Stimulated activated CD8-positive, alpha-beta memory T cell treated with anti-CD3 and anti-CD28 coated beads, Interleukin-4, amount 100 ng/mL, for 4 hours (primary cell): ENCODE results near the gene NSG2.

Experiments used
- DNase-seq, 2 donors: peaks; one replicate each; pipeline ENCODE4 v3.0.0-alpha.2; 2020; ENCODE audit warnings: low read depth in 2 of 2, low spot score in 1 of 2

The NSG2 gene

GRCh38 chr5:174058433-174059122, 13.1 kb downstream of the NSG2 start:
- DNase-seq = no peak

- DNase-seq = no peak
Measured at GRCh38 chr5:174059247-174059646, 13.7 kb downstream of the NSG2 start.

DNA sequence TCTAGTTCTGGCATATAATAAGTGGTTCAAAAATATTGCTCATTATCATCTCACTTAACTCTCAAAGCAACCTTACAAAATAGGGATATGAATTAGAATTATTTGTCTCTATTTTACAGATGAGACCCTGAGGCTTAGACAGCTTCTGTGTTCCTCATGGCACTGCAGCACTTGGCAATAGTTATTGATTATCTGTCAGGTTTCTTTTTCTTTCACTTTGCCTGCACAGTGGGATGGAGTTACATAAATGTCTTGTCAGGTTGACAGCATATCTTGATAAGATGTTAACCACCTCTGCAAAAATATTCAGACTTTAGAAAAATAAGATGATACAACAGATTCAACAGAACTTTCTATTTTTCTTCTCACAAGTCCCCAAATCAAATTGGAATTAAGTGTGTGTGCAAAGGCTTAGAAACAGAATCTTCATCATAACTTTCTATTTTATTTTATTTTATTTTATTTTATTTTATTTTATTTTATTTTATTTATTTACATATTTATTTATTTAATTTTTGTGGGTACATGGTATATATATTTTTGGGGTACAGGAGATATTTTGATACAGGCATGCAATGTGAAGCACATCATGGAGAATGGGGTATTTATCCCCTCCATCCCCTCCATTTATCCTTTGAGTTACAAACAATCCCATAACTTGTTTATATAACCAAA, 17.7 kb downstream of the NSG2 start:
- DNase-seq = no peak

- no peak for DNase-seq
Measured at GRCh38 chr5:174064171-174064570, 18.7 kb downstream of the NSG2 start.

- DNase-seq = no peak
Measured at GRCh38 chr5:174065528-174066197, 20.2 kb downstream of the NSG2 start.

DNA sequence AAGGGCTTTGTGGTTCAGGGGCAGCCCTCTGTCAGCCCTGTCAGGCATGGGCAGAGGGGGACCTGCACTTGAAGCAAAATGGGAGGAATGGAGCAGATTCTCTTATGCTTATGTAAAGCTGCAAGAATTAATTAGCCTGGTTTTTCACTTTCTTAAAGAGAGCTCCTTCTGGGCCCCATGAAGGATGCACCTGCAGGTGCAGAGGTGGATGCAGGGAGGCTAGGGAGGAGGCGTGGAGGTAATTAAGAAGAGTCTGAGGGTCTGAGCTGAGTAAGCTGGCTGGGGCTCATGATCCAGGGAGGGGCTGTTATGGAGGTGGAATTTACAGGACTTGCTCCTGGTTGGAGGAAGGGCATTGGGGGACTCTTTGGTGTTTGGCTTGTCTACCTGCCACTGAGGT, 22.0 kb downstream of the NSG2 start:
- DNase-seq = no peak

DNA sequence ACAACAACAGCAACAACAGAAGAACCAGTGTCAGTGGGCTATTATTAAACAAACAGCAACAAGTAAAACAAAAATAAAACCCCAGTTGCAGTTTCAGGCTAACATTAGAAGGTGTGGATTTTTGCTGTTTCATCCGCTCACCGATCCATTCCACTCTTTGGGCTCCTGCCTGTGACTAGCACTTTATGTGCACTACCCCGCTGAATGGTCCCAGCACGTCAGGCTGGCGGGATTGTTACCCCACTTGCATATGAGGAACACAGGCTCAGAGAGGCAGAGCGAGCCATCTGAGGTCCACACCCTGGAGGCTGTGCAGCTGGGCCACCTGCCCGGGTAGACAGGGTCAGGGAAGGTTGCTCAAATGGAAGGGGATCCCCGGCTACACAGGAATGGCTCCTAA, 26.0 kb downstream of the NSG2 start:
- DNase-seq = no peak

- DNase-seq = no peak
Measured at GRCh38 chr5:174073122-174073660, 27.7 kb downstream of the NSG2 start.

DNA sequence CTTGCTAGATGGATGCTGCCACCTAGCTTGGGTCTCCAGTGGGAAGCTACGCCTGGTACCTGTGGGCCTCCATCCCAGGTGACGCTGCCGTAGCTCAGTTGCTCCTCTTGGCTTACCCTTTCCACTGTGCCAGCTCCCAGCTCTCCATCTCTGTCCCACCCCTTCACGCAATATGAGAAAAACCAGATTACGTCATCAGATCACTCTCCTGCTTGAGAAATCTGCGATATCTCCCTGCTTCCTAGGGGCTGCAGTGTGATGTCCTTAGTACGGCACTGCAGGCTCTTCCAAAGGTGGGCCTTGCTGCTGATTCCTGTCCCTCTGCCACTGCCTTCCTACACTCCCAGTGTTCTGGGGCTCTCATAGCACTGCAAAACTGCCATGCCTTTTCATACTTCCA, 28.9 kb downstream of the NSG2 start:
- no peak for DNase-seq

- no peak for DNase-seq
Measured at GRCh38 chr5:174078416-174078815, 32.9 kb downstream of the NSG2 start.

- DNase-seq = no peak
Measured at GRCh38 chr5:174082286-174082685, 36.8 kb downstream of the NSG2 start.

DNA sequence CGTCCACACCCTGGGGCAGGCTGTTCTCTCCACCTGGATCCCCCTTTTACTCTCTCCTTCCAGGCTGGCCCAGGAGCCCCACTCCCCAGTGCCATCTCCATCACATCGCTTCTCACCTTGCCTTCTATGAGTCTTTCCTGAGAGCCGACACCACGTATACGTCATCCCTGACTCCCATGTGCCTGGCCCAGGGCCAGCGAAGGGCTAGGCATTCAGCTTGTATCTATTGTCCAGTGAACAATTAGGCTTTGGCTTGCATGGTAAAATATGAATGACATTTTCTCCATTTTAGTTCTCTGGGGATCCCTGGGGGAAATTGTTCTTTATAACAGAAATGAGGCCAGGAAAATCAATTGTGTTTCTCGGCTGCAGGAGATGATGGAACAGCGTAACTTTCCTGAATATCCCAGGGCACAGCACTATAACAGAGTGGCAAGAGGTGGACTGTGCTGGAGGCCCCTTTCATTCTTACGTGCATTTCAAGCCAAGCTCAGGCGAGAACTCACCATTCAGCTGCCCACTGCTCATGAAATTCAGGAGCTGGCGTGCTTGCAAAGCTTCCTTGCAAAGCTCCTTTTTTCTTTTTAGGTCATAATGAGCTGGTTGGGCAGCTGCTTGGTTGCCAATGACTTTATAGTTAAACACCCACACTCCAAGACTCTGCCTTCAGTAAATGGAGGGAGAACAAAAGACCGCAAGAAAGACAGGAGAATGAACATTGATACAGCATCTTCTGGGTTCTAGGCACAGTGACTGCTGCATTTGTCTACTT, 37.7 kb downstream of the NSG2 start:
- no peak for DNase-seq

GRCh38 chr5:174084691-174085154, 39.2 kb downstream of the NSG2 start:
- DNase-seq = no peak

- DNase-seq = no peak
Measured at GRCh38 chr5:174086751-174087150, 41.2 kb downstream of the NSG2 start.

DNA sequence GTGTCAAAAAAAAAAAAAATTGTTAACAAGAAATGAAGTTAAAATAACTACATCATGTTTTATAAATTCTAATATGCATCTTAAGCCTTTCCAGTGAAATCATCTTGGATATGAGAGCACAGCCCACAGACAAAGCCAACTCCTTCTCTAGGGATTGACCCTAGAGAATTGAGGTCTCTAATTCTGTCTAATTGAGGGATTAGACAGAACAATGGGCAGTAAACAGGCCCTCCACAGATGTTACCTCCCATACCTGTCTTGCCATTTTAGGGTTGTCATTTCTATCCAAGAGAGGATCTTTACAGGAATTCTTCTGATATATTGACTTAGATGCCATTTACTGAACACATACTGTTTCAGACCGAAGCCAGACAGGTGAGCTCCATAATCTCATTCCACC, 42.3 kb downstream of the NSG2 start:
- no peak for DNase-seq

GRCh38 chr5:174090129-174090528, 44.6 kb downstream of the NSG2 start:
- DNase-seq = no peak

DNA sequence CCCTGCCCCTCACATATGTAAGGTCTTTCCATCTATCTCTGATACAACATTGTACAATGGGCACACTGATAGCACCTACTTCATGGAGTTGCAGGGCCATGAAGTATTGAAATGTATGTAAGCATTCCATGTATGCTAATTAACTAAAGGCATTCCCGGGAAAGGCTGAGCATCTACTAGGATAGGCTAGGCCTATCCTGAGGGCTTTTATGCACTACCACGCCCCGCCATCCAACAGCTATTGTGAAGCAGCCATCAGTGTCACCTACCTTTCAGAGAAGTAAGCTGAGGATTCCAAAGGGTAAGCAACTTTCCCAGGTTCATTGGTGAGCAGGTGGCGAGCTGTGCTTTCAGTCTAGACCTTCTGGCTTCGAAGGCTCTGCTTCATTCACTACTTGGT, 47.6 kb downstream of the NSG2 start:
- no peak for DNase-seq

DNA sequence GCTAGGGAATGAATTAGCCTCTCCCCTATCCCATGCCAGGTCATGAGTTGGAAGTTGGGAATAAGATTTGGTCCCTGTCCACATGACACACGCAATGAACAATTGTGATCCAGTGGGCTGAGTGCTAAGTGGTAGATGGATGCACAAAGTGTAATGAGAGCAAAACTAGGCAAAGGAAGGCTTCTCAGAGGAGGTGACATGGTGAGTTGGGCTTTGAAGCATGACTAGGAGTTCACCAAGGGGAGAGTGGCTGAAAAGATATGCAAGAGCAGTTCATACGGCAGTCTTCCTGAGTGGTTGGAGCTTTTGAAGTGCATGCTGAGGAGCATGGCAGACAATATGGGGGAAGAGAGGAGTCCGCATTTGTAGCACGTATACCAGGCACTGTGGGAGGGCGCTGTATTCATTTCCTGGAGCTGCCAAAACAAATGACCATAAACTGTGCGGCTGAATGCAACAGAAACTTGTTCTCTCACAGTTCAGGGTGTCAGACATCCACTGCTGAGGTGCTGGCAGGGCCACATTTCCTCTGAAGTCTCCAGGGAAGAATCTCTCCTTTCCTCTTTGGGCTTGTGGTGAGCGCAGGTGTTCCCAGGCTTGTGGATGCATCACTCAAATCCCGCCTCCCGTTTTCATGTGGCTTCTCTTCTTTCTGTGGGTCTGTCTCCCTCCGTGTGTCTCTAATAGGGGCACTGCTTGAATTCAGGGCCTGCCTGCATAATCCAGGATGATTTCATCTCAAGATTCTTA, 49.5 kb downstream of the NSG2 start:
- no peak for DNase-seq

GRCh38 chr5:174096619-174097018, 51.1 kb downstream of the NSG2 start:
- no peak for DNase-seq

GRCh38 chr5:174097486-174098185, 52.1 kb downstream of the NSG2 start:
- DNase-seq = no peak
